DOHH2 (cell line): ENCODE results near the gene SMCO4.

Experiments used
- H3F3A ChIP-seq: fragments of 200-600 bp; sonication (generic), shearing (Covaris generic); 2 replicates; pipeline ENCODE4 v1.6.0; 2016; ENCODE audit warnings: antibody characterized with exemption, mild to moderate bottlenecking; ENCODE audit not compliant: control insufficient read depth, insufficient read depth
- H3K27ac ChIP-seq: fragments of 200-600 bp; sonication (generic); 2 replicates; pipeline ENCODE4 v1.5.1; 2014; ENCODE audit warnings: low read depth, mild to moderate bottlenecking, low read length, moderate library complexity
- H3K27me3 ChIP-seq: fragments of 200-600 bp; sonication (generic); 2 replicates; pipeline ENCODE4 v1.6.1; 2014; ENCODE audit warnings: mild to moderate bottlenecking, low read length, mixed read lengths; ENCODE audit not compliant: control insufficient read depth
- H3K36me3 ChIP-seq: fragments of 200-600 bp; sonication (generic); 2 replicates; pipeline ENCODE4 v1.6.1; 2014; ENCODE audit warnings: mild to moderate bottlenecking, low read length, moderate library complexity, mixed read lengths; ENCODE audit not compliant: control insufficient read depth
- H3K4me1 ChIP-seq: fragments of 200-600 bp; sonication (generic); 2 replicates; pipeline ENCODE4 v1.6.1; 2014; ENCODE audit warnings: mild to moderate bottlenecking, low read length, mixed read lengths; ENCODE audit not compliant: control insufficient read depth
- H3K4me2 ChIP-seq: fragments of 200-600 bp; sonication (generic); 2 replicates; pipeline ENCODE4 v1.6.0; 2014; ENCODE audit warnings: mild to moderate bottlenecking, low read length, moderate library complexity
- H3K4me3 ChIP-seq: fragments of 200-600 bp; sonication (generic); 2 replicates; pipeline ENCODE4 v1.5.1; 2014; ENCODE audit warnings: mild to moderate bottlenecking, low read length, mixed read lengths
- H3K79me2 ChIP-seq: fragments of 200-600 bp; sonication (generic); 2 replicates; pipeline ENCODE4 v1.6.1; 2014; ENCODE audit warnings: mild to moderate bottlenecking, low read length, mixed read lengths; ENCODE audit not compliant: control insufficient read depth
- H3K9me2 ChIP-seq: fragments of 200-600 bp; sonication (generic); replicated peaks from 2 replicates; pipeline ENCODE4 v1.6.1; 2014; ENCODE audit warnings: mild to moderate bottlenecking, low read length, mixed read lengths; ENCODE audit not compliant: control insufficient read depth
- H3K9me3 ChIP-seq: fragments of 200-600 bp; sonication (generic); 2 replicates; pipeline ENCODE4 v1.6.1; 2014; ENCODE audit warnings: antibody characterized with exemption, low read length, mixed read lengths; ENCODE audit not compliant: control insufficient read depth, insufficient read depth
- H4K20me1 ChIP-seq: fragments of 200-600 bp; sonication (generic); 2 replicates; pipeline ENCODE4 v1.6.0; 2014; ENCODE audit warnings: low read depth, mild to moderate bottlenecking, antibody characterized with exemption, low read length, moderate library complexity; ENCODE audit not compliant: control insufficient read depth, insufficient read depth
- CTCF ChIP-seq: fragments of 200-600 bp; sonication (generic); IDR thresholded peaks from one replicate; pipeline ENCODE4 v1.5.1; 2014; ENCODE audit warnings: antibody characterized with exemption, mild to moderate bottlenecking, low read depth, low read length; ENCODE audit not compliant: poor library complexity, severe bottlenecking
- EZH2phosphoT487 ChIP-seq: fragments of 200-600 bp; sonication (generic); IDR thresholded peaks from 2 replicates; pipeline ENCODE4 v1.6.1; 2017; ENCODE audit warnings: borderline replicate concordance, mild to moderate bottlenecking, antibody characterized with exemption, low read length, moderate library complexity, mixed read lengths

Gene SMCO4

DNA sequence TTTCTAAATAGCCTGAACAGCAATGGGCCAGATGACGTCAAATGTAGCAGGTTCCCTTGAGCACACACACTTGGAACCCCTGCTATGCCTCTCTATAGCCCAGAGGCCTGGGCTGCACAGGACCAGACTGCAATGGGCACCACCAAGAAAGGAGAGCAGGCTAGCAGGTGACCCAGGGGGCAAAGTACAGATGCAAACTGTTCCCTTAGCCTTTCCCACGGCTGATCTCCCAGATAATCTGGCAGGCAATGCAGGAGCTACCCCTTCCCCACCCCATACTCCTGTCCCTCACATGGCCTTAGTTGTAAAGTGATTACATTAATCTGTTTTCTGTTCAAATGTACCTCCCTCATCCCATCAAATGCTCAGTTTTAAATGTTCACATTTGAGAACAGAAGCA lies 41.3 kb downstream of the SMCO4 start:
- Histone ChIP-seq H3K27me3 (no peaks in the 10 kb centered on the region), H3K27ac (no peak overlapping the region), H4K20me1 (no peaks in the 10 kb centered on the region), H3F3A (no peaks in the 10 kb centered on the region), H3K9me2 (no peaks in the 10 kb centered on the region), H3K4me3 (no peak overlapping the region), H3K36me3 (no peaks in the 10 kb centered on the region), H3K4me1 (no peaks in the 10 kb centered on the region), H3K79me2 (no peaks in the 10 kb centered on the region), H3K9me3 (no peaks in the 10 kb centered on the region), H3K4me2 (no peak overlapping the region)
- TF ChIP-seq CTCF (no peak), EZH2phosphoT487 (no peak)

DNA sequence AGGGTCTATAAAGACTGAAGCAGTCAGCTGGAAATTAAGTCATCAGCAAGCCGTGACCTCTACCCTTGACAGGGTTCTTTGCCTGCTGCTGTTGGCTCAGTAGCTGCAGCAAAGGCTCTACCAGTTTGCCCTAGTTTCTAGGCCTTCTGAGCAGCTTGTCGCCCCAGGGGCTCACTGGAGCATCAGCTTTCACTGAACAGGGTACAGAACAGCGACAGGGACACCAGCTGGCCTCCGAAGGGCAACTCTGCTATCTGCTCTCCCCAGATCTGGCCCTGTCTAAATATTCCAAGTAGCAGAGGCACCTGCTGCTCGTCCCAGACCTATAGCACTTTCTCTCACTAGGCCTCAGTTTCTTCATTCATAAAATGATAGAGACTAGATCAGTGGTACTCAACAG lies 42.4 kb downstream of the SMCO4 start:
- Histone ChIP-seq H4K20me1 (no peaks in the 10 kb centered on the region), H3K9me3 (no peaks in the 10 kb centered on the region), H3K27ac (no peak overlapping the region), H3K9me2 (no peaks in the 10 kb centered on the region), H3K27me3 (no peaks in the 10 kb centered on the region), H3K36me3 (no peaks in the 10 kb centered on the region), H3K79me2 (no peaks in the 10 kb centered on the region), H3K4me3 (no peak overlapping the region), H3K4me1 (no peaks in the 10 kb centered on the region), H3F3A (no peaks in the 10 kb centered on the region), H3K4me2 (no peak overlapping the region)
- no peak for TF ChIP-seq CTCF
- no peak for TF ChIP-seq EZH2phosphoT487

DNA sequence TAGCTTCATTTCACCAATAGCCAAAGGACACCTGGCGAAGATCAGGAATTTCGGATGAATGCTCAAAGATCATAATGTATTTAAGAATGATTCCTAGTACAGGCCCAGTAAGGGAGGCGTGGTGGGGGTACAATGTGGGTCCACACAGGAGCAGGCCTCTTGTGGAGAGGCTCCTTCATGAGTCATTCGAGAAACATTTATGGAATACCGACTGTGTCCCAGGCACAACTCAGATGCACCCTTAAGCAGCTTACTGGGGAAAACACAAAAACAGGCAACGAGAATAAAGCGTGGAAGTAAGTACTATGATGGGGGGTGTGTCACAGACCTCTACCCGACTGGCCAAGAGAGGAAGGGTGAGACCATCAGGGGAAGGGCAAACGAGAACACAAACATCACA lies 44.5 kb downstream of the SMCO4 start:
- TF ChIP-seq EZH2phosphoT487 (no peak), CTCF (no peak)
- Histone ChIP-seq H4K20me1 (no peaks in the 10 kb centered on the region), H3K9me2 (no peaks in the 10 kb centered on the region), H3K4me2 (no peak overlapping the region), H3K27ac (no peak overlapping the region), H3K36me3 (no peaks in the 10 kb centered on the region), H3K9me3 (no peaks in the 10 kb centered on the region), H3K4me3 (no peak overlapping the region), H3K4me1 (no peaks in the 10 kb centered on the region), H3K79me2 (no peaks in the 10 kb centered on the region), H3F3A (no peaks in the 10 kb centered on the region), H3K27me3 (no peaks in the 10 kb centered on the region)

DNA sequence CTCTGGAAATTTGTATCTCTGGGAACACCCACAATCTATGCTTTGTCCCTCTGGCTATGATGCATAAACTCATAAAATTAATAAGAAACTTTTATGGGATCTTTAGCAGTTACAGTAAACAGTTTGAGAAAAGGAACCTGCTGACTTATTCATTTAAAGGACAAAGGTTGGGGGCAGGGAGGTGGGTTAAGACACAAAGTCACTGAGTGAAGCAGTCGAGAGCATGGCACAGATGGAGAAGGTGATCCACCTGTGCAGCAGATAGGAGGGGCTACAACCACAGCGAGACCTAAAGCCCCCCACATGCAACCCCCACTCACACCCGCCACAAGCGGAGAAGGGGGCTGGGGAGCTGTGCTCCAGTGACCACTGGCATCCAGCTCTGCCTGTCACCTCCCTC lies 45.0 kb downstream of the SMCO4 start:
- no peak overlapping the region for H3K4me3 ChIP-seq
- no peaks in the 10 kb centered on the region for H3K9me2 ChIP-seq
- no peaks in the 10 kb centered on the region for H3K36me3 ChIP-seq
- H3K9me3 ChIP-seq: no peaks in the 10 kb centered on the region
- no peaks in the 10 kb centered on the region for H4K20me1 ChIP-seq
- no peaks in the 10 kb centered on the region for H3K79me2 ChIP-seq
- H3K27ac ChIP-seq: no peak overlapping the region
- H3K4me1 ChIP-seq: no peaks in the 10 kb centered on the region
- no peaks in the 10 kb centered on the region for H3K27me3 ChIP-seq
- TF ChIP-seq EZH2phosphoT487: no peak
- no peak for TF ChIP-seq CTCF
- H3F3A ChIP-seq: no peaks in the 10 kb centered on the region
- H3K4me2 ChIP-seq: no peak overlapping the region
